IMR-90 (cell line): ENCODE measurements around the gene OSM.

ENCODE experiments used
- CEBPB ChIP-seq: IDR thresholded peaks from 2 replicates; pipeline ENCODE4 v1.6.1; 2012; ENCODE audit warnings: low read depth, low read length, improper control_type of control experiment
- CHD1 ChIP-seq: IDR thresholded peaks from 2 replicates; pipeline ENCODE4 v1.6.1; 2012; ENCODE audit warnings: low read depth, low read length, improper control_type of control experiment
- CTCF ChIP-seq: conservative IDR thresholded peaks from 2 replicates; pipeline ENCODE4 v1.5.1; 2012; ENCODE audit warnings: mild to moderate bottlenecking, low read depth, low read length, improper control_type of control experiment
- FOS ChIP-seq: fragments of 150-350 bp; IDR thresholded peaks from 2 replicates; pipeline ENCODE4 v1.6.1; 2016; ENCODE audit warnings: low read depth, low read length
- MXI1 ChIP-seq: IDR thresholded peaks from 2 replicates; pipeline ENCODE4 v1.6.1; 2012; ENCODE audit warnings: low read depth, mild to moderate bottlenecking, low read length, moderate library complexity, borderline replicate concordance
- NFE2L2 ChIP-seq: fragments of 150-350 bp; IDR thresholded peaks from 2 replicates; pipeline ENCODE4 v1.6.1; 2016; ENCODE audit warnings: low read depth, mild to moderate bottlenecking, low read length
- POLR2A ChIP-seq: IDR thresholded peaks from 2 replicates; pipeline ENCODE4 v1.6.1; 2012; ENCODE audit warnings: mild to moderate bottlenecking, low read depth, low read length
- RAD21 ChIP-seq: IDR thresholded peaks from 2 replicates; pipeline ENCODE4 v1.6.1; 2012; ENCODE audit warnings: low read length, improper control_type of control experiment
- RCOR1 ChIP-seq: IDR thresholded peaks from 2 replicates; pipeline ENCODE4 v1.6.1; 2012; ENCODE audit warnings: mild to moderate bottlenecking, low read length, improper control_type of control experiment; ENCODE audit not compliant: insufficient replicate concordance
- RFX5 ChIP-seq: IDR thresholded peaks from 2 replicates; pipeline ENCODE4 v1.8.0; 2012; ENCODE audit warnings: low read depth, mild to moderate bottlenecking, low read length, moderate library complexity
- SMC3 ChIP-seq: fragments of 150-350 bp; IDR thresholded peaks from 2 replicates; pipeline ENCODE4 v1.6.1; 2016; ENCODE audit warnings: low read depth, mild to moderate bottlenecking, antibody characterized with exemption, low read length, moderate library complexity
- USF2 ChIP-seq: fragments of 150-350 bp; IDR thresholded peaks from 2 replicates; pipeline ENCODE4 v1.6.1; 2017; ENCODE audit warnings: mild to moderate bottlenecking, antibody characterized with exemption, low read length, low read depth

- TF ChIP-seq CTCF (no peak), USF2 (no peak), CHD1 (no peak), FOS (no peak), POLR2A (no peak), NFE2L2 (no peak), RFX5 (no peak), SMC3 (no peak), RAD21 (no peak), MXI1 (no peak), CEBPB (no peak), RCOR1 (no peak)
These were observed 17.5 kb upstream of the OSM start for GRCh38 chr22:30284172-30284571.
